HPDE6-E6E7 (cell line): ENCODE measurements around the gene NSUN2.

ENCODE experiments used
- DNase-seq: peaks from one replicate; pipeline ENCODE4 v3.0.0; 2011; ENCODE audit warnings: missing footprints; ENCODE audit errors: extremely low spot score

Gene NSUN2

DNA sequence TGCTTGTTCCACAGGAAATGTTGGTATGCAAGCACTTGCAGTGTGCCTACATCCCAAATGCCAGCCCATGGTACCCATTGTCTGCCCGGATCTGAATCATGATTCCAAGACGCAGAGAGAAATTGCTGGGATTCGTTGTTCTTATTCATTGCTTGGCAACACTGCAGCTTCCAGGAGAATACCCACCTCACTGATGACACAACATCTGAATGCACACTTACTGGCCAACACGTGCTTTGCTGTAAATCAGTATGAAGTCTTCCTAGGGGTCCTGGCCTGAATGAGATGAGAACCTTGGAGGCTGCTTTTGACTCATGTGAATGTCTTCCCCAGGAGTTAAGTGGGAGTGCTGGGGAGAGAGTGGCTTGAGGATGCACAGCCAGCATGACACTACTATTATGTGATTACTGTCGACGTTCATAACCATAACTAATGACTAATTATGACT lies 12.0 kb upstream of the NSUN2 start:
- DNase-seq, result no peak

DNA sequence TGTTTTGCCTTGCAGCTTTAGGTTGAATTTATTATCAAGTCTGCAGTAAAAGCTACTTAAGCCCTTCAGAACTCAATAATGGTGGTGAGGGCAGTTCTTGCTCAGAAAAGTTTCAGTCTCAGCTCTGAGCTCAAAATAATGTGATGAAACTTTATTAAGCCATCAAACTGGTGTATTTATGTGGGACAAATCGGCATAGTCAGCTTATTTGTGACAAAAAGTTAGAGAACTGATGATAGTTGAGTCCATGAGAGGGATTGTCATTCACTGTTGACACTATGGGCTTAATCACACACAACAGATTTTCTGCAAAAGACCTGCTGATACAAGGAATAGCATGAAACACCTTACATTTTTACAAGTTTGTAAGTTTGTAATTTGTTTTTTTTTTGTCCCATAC lies 9.8 kb upstream of the NSUN2 start:
- DNase-seq, result no peak

DNA sequence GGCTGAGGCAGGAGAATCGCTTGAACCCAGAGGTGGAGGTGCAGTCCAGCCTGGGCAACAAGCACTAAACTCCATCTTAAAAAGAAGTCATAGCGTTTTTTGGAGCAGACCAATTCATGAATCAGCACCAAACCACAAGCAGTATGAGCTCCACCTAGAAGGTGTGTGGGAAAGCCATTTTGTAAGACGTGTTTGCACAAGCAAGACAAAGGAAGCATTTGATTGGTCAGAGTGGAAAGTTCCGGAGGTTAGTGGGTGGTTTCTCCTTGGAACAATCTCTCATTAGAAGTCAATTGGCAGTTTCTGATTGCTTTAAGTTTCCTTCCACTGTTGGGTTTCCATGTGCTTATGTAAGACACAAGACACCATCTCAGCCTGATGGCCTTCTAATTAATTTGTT lies 5.4 kb upstream of the NSUN2 start:
- peak; percentile 59 for DNase-seq

DNA sequence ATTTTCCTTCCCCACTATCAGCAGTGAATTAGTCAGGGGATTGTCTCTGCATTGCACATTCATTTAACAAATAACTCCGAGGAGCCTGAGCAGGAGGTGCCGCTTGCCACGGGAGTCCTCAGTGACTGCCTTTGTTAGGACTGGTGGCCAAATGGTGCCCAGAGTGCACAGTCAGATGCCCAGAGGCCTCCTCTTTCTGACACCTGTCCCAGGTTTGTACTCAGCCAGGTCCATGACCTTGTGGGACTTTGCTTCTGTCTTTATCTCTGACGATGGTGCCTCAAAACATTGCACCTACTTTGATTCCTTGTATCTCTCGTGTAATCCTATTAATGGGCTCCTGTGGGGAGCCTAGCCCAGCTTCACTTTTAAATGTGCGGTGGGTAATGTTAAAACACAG lies 4.7 kb upstream of the NSUN2 start:
- no peak for DNase-seq

DNA sequence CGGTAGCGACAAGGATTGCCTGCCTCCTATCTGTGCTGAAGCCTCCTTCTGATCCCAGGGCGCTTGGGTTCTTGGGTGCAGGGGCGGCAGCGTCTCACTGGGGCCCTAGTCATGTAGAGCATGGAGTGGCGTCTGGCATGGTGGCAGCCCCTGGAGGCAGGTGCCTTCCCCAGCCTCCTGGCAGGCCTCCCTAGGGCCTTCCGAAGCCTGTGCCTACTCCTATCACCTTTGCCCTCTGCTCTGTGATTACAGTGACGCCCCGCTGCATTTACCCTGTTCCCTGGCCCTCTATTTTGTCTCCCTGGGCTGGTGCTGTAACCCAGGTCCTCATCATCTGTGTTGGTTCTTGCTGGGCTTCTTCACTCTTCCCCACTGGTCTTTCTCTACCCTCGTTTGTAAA lies 4.2 kb upstream of the NSUN2 start:
- no peak for DNase-seq

DNA sequence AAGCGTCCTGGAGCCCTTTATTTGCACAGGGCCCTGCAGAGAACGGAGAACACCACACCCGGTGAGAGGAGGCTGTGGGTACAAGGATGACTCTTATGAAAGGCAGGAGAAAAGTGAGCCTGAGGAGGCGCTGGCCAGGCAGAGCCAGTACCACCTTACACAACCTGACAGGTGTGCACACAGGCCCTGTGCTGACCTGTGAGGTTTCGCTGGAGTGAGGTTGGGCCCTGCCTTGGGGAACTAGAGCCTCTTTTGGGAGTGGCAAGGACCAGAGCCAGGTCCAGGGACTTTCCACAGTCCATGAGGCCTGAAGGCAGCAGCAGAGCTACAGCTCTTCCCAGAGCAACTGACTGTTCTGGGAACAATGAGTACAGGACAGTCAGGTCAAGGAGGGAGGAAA lies 3.4 kb upstream of the NSUN2 start:
- DNase-seq, result peak; percentile 67

DNA sequence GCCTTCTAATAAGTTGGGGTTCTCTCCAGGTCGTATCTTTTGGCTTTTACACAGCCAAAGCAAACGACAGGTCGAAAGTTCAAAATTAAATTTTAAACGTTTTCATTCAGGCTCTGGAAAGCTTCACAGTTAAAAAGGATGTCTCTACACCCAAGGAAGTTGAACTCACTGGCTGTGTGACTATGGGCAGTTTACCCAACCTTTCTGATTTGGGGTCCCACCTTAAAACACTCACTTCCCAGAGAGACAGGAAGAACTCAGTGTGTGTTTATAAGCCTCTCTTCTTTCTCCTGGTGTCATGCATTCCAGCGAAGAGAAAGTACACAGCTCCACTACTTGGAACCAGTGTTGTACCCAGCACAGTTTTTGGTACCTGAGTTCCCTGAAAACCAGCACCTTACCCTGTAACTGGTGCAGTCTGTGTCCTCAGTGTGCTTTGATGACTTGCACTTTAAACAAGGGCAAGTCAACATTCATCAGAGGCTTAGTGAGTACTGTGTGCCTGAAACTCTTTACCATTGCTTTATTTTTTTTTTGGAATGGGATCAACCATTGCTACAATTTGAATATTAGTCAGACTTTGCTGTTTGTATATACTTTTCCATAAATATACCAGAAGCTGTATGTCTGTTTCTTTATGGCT lies 2.1 kb upstream of the NSUN2 start:
- DNase-seq, result no peak

DNA sequence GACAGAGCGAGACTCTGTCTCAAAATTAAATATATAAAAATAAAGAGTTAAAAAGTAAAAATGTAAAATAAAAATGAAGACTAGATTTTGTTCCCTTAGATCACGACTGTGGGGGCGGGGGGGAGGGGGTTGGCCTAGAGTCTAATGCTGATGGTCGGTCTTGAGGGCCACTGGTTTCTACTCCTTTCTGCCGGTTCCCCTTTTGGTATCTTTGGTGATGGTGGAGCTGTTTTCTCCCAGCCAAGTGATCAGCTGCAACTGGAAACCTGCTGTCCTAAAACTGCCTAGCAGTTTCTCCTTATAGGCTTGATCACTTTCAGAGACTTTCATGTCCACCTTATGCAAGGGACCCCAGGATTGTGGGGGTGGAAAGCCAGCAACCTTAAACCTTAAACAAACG lies 1.5 kb upstream of the NSUN2 start:
- no peak for DNase-seq

DNA sequence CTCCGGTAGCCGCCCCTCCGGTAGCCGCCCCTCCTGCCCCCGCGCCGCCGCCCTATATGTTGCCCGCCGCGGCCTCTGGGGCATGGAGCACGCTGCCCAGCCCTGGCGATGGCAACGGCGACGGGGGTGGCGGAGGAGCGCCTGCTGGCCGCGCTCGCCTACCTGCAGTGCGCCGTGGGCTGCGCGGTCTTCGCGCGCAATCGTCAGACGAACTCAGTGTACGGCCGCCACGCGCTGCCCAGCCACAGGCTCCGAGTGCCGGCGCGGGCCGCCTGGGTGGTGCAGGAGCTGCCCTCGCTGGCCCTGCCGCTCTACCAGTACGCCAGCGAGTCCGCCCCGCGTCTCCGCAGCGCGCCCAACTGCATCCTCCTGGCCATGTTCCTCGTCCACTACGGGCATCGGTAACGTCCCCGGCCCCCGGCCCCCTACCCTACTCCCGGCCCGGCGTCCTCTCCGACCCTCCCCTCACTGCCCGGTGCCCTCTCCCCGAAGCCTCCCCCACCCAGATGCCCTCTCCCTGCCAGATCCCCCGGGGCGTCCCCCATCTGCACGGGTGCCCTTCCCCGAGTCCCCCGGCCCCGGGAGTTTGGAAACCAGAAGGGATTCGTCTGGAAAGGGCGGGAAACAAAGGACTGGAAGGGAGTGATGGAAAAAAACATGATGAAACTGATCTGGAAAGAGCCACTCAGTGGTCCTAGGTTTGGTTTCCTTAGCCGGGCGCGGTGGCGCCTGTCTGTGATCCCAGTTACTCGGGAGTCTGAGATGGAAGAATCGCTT lies 813 bp upstream of the NSUN2 start:
- DNase-seq, result peak; percentile 16

DNA sequence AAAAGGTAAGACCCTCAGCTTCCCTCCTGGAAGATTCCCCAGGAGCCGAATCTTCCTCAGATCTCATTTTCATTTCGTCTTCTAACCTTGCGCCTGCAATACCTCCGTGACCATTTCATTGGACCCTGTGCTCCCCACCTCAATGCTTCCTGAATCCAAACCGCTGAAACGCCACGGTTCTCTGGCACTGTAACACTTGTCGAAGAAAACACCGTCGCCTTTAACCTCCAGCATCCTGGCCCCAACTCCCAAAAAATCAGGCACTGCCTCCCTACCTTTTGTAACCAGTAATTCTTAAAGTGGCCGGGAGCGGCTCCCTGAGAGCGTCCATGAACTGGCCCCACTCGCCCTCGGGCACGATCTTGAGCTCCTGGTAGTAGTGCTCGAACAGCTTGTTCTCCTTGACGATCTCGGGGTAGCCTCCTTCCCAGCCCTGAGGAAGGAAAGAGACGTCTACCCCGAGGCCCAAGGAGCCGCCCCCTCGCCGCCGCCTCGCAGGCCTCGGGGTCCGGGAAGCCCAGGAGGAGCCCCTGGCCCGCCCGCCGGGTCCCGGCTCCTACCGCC lies 438 bp downstream of the NSUN2 start:
- DNase-seq, result peak; percentile 27

DNA sequence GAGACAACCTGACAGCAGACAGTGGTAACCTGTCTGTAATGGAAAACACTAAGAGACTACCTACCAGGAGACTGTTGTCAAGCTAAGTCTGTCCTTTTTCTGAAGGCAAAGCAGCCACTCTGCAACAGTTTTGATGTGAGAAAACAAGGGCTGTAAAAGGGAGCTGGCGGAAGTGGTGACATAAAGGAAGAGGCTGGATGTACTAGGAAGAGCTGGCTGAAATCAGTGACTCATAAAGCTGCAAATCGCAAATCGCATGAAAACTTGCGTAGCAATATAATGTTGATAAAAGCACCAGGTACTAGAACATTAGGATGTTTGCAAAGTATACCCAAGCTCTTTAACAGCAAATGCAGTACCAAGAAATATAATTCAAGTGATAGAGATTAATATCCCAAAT lies 1.4 kb downstream of the NSUN2 start:
- no peak for DNase-seq

DNA sequence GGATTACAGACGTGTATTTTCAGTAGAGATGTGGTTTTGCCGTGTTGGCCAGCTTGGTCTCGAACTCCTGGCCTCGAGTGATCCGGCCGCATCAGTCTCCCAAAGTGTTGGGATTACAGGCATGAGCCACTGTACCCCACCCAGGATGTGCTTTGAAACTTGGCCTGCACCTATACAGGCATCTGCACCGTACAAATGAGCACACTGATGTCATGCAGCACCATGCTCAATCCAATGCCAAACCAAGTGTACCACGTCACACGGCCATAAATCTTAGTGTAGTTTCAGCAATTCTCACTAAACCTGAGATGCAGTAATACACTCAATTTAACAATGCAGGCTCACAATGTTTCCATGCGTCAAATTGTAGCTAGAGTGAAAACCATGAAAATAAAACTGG lies 6.3 kb downstream of the NSUN2 start:
- DNase-seq, result no peak

DNA sequence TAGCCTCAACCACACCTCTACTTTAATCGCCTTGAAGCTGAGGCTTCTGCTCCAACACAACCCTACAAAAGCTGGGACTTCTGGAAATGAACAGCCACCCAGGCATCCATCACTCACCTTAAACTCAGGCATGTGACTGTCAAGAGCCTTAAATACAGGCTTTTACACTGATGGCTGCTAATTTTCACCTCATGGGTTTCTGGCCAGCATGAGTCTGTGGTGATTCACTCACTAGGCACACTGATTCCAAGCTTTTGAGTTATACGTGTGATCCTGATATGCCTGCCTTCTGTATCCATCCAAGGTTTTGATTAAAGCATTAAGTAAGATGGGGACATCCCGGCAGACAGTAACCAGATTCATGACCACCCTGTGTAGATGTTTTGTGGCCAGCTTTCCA lies 8.9 kb downstream of the NSUN2 start:
- no peak for DNase-seq

DNA sequence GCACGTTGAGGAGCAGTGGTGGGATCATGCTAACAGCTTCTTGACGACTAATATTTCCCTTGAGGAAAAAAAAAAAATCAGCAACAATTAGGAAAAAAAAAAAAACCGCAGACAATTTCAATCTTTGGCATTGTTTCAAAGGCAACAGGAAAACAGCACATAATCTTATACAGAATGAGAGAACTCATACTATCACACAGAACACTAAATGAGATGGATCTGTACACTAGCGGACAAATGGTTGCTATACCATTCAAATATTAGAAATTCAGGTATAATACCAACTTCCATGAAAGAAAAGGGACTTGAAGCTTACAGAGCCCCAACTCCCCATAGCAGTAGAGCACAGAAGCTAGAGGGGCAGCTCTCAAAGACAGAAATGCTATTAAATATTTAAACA lies 9.6 kb downstream of the NSUN2 start:
- DNase-seq, result no peak

DNA sequence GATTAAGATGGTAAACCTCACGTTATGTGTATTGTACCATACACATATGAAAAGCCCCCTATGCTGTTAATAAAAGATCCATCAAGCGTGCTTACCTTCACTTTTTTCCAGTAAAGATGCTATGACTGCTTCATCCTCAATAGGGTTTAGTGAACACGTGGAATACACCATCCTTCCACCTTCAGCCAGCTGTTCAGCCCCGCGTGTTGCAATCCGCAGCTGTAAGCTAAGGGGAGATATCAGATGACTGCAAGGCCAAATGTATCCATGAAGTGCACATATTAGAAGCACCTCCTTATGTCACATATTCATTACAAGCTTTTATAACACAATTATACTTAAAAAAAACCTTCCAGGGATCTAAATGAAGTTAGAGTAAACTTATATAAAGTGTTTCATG lies 16.2 kb downstream of the NSUN2 start:
- DNase-seq, result no peak

DNA sequence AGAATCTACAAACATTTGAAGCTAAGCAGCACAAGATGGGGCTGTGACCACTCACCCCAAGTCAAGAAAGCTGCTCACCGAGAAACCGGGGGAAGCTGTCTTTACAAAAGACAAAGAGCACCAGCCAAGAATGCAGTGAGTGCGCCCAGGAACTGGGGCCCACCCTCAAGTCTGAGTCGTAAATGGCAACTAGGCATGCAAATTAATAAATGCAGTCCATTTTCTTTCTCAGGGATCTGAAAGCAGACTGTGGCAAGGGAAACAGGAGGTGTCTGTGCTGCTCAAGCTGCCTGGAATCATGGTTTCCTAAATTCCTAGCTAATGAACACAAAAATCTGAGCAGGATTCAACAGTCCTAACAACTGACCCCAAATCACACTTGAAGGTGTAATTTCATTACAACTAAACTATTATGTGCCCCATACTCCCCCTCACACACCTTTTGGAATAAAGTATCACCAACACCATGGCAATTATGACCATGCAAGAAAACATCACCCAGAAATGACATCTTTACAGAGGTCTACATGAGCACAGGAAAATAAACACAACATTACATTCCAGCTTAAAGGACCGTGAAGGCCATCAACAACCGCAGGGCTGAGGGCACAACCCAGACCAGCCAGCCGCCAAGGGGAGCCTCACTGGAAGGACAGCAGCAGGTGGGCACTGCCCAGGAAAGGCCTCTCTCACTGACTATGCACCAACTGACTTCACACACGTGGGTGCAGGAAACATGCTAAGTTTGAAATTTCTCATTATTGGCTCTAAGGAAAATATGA lies 17.6 kb downstream of the NSUN2 start:
- DNase-seq, result no peak

DNA sequence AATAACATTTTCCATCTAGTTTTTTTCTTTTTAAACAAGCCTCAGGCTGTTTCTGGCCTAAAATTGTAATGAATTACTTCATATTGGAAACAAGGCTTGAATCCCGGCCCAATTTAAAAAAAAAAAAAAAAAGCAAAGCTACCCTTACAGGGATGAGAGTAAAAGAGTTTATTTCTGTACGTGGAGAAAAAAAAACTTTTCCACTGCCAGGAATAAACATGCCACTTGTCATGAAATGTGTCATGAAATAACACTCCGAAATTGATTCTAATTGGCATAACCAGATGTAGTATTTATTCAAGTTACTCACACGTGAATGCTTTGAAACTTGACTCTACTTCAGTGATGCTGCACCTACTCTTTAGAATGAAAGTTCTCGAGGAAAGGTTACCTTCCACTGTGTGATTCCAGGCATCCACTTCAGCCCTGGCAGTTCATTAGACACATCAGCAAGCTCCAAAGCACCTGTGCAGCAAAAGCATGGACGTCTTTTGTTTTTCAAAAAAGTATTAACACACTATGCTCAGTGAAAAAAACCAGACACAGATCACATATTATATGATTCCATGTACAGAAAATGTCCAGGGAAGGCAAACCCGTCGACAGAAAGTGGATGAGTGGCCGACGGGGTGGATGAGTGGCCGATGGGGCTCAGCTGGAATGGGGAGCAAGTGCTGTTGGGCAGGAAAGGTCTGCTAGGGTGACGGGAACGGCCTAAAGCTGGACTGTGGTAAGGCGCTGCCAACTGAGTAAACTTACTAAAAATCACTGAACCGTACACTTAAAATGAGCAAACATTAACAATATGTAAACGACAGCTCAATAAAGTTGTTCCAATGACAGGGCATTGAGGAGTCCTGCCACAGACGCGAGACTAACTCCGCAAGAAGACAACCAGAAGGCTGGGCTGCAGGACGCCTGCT lies 21.2 kb downstream of the NSUN2 start:
- no peak for DNase-seq

DNA sequence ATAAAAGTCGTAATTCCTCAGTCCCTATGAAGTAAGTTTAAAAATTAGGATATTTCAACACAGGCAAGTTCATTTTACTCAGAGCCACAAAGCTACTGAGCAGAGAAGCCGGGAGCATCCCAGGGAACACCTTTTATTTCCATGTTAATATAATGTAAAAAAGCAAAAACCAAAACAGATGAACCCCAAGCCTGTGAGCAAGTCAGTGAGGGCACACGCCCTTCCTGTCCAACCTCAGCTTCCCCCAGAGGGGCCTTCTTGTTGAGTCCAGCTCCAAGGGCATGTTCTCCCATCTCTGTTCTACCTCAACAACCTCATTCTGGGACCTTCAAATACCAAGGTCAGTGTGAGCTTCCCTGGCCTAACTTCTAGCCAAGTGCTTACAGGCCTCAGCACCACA lies 24.8 kb downstream of the NSUN2 start:
- no peak for DNase-seq

DNA sequence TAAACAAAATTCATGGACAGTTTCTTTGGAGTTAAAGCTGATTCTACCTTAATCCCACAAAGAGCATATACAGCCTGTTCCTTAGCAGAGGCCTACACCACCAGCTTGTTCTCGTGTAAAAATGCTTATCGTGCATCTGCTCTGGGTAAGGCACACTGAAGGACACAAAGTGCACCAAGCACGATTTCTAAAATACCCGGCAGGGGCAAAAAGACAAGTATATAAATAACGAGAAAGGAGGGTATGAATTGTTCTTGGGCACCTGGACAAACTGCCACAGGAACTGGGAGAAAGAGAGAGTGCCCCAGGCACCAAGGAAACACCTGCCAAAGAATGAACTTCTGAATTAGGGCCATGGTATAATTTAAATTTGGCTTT lies 25.3 kb downstream of the NSUN2 start:
- DNase-seq, result no peak

DNA sequence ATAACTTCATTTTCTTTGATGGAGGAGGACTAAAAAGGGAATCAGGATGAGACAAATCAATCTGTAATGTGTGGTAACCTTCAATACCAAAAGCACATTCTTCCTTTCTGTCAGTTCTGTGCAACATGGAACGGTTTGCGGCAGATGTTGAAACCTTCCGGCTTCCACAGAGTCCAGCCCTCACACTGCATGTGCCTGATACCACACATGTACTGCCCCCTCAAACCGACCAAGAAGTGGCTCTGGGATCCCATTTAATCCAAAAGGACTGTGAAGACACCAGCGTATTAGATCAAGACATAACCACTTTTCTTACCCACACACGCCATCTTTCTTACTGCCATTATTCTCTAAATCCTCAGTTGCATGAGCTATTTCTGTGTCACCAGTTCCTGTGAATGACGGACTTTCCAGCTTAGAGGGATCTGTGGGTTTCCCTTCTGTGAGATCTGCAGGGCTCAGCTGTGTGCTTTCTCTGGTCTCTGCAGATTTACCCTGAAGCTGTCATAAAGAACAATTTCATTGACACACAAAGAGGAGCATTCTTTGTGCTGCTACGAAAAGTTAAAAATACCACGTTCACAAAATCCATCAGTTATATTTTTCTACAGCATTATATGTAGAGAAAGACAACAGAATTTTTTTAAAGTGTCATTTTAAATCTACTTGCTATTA lies 25.8 kb downstream of the NSUN2 start:
- DNase-seq, result no peak

DNA sequence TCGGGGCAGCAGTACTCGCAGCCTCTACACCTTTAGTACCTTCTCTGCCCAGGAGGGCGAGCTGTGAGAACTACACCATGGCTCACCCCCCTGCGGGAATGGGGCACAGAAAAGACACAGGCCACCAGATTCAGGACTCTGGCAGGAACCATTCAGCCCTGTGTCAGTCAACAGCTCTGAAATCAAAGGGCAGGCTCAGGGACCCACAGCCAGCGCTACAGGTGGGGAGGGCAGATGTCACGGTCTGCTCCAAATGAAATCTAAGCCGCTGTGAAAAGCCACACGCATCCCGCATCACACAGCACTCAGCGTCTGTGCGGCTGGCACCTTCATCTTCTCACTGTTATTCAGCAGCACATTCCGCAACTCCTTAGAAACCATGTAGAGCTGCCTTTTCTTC lies 27.9 kb downstream of the NSUN2 start:
- no peak for DNase-seq
